CD14-positive monocyte (primary cell): ENCODE results near the gene RPS28. TPM values are rescaled to one million over a fixed set of nuclear protein-coding genes. Genes with fewer than 3 reads are reported as not detected.

Experiments used
- DNase-seq, 3 donors: peaks; one replicate each; pipeline ENCODE4 v3.0.0-alpha.2; 2011 to 2022
- H2AFZ ChIP-seq: 2 replicates; pipeline ENCODE4 v1.6.0; 2012; ENCODE audit warnings: mild to moderate bottlenecking, low read depth, low read length, inconsistent platforms; ENCODE audit not compliant: insufficient read depth, poor library complexity, severe bottlenecking
- H3K27ac ChIP-seq, 2 donors: 1 replicate in 1 of 2; 2 replicates in 1 of 2; pipeline ENCODE4 v1.5.1; 2012 to 2013; ENCODE audit warnings: low read length in 2 of 2, control low read depth in 1 of 2, inconsistent platforms in 1 of 2, low read depth in 1 of 2, mild to moderate bottlenecking in 1 of 2
- H3K27me3 ChIP-seq, 2 donors: one replicate each; pipeline versions ENCODE4 v1.6.0 to v1.6.1; 2011 to 2013; ENCODE audit warnings: low read length in 2 of 2; ENCODE audit not compliant: control insufficient read depth in 2 of 2, insufficient read depth in 2 of 2
- H3K36me3 ChIP-seq, 2 donors: replicated peaks in 1 of 2; 1 replicate in 1 of 2; 2 replicates in 1 of 2; pipeline versions ENCODE4 v1.5.1 to v1.6.1; 2012 to 2013; ENCODE audit warnings: low read length in 2 of 2, control low read depth in 1 of 2, inconsistent platforms in 1 of 2, mild to moderate bottlenecking in 1 of 2; ENCODE audit not compliant: insufficient read depth in 2 of 2, control insufficient read depth in 1 of 2
- H3K4me1 ChIP-seq, 2 donors: 1 replicate in 1 of 2; 2 replicates in 1 of 2; pipeline versions ENCODE4 v1.5.1 to v1.6.1; 2012 to 2013; ENCODE audit warnings: low read length in 2 of 2, control low read depth in 1 of 2, inconsistent platforms in 1 of 2, mild to moderate bottlenecking in 1 of 2, moderate library complexity in 1 of 2; ENCODE audit not compliant: insufficient read depth in 2 of 2, control insufficient read depth in 1 of 2
- H3K4me2 ChIP-seq: replicated peaks from 2 replicates; pipeline ENCODE3; 2012; ENCODE audit warnings: low read length, moderate library complexity, mild to moderate bottlenecking; ENCODE audit not compliant: poor library complexity, severe bottlenecking; ENCODE audit errors: extremely low read depth
- H3K4me3 ChIP-seq, 3 experiments: fragments of 200-600 bp in 1 of 3; sonication (generic) in 1 of 3; replicated peaks in 1 of 3; 1 replicate in 2 of 3; 2 replicates in 1 of 3; pipeline ENCODE4 v1.5.1; 2011 to 2013; ENCODE audit warnings: low read length in 3 of 3, mild to moderate bottlenecking in 3 of 3, control low read depth in 2 of 3, low read depth in 2 of 3, inconsistent platforms in 1 of 3, moderate library complexity in 1 of 3
- H3K79me2 ChIP-seq: 2 replicates; pipeline ENCODE4 v1.6.0; 2012; ENCODE audit warnings: mild to moderate bottlenecking, control low read depth, inconsistent platforms, low read length, moderate library complexity; ENCODE audit not compliant: insufficient read depth
- H3K9ac ChIP-seq: 2 replicates; pipeline ENCODE4 v1.6.0; 2017; ENCODE audit warnings: low read length, mild to moderate bottlenecking; ENCODE audit not compliant: insufficient read depth, poor library complexity, severe bottlenecking
- H3K9me3 ChIP-seq, 2 donors: replicated peaks in 1 of 2; 1 replicate in 1 of 2; 2 replicates in 1 of 2; pipeline versions ENCODE4 v1.5.1 to v1.6.1; 2012 to 2013; ENCODE audit warnings: low read length in 2 of 2, control low read depth in 1 of 2; ENCODE audit not compliant: control insufficient read depth in 1 of 2, insufficient read depth in 1 of 2
- H4K20me1 ChIP-seq: 2 replicates; pipeline ENCODE4 v1.6.0; 2012; ENCODE audit warnings: mild to moderate bottlenecking, low read length, control low read depth, moderate library complexity; ENCODE audit not compliant: insufficient read depth
- H3K27ac Mint-ChIP-seq, 7 donors: one replicate each; pipeline ENCODE4 v1.8.0; 2020; ENCODE audit warnings: mild to moderate bottlenecking in 7 of 7, mixed read lengths in 7 of 7, moderate library complexity in 6 of 7, inconsistent platforms in 2 of 7
- H3K27me3 Mint-ChIP-seq, 3 donors: one replicate each; pipeline ENCODE4 v1.8.0; 2021 to 2022; ENCODE audit warnings: low read depth in 3 of 3, mild to moderate bottlenecking in 3 of 3, mixed read lengths in 3 of 3, moderate library complexity in 3 of 3, inconsistent platforms in 1 of 3
- H3K36me3 Mint-ChIP-seq, 2 donors: one replicate each; pipeline ENCODE4 v1.8.0; 2020; ENCODE audit warnings: mixed read lengths in 2 of 2, inconsistent platforms in 1 of 2, mild to moderate bottlenecking in 1 of 2
- H3K4me1 Mint-ChIP-seq: one replicate; pipeline ENCODE4 v1.8.0; 2020; ENCODE audit warnings: mild to moderate bottlenecking, mixed read lengths
- H3K4me3 Mint-ChIP-seq, 2 donors: one replicate each; pipeline ENCODE4 v1.8.0; 2020; ENCODE audit warnings: mild to moderate bottlenecking in 2 of 2, mixed read lengths in 2 of 2, moderate library complexity in 1 of 2
- H3K9me3 Mint-ChIP-seq, 7 donors: one replicate each; pipeline ENCODE4 v1.8.0; 2020 to 2022; ENCODE audit warnings: mixed read lengths in 7 of 7, mild to moderate bottlenecking in 6 of 7, moderate library complexity in 6 of 7, inconsistent platforms in 2 of 7
- CTCF ChIP-seq: fragments of 200-600 bp; IDR thresholded peaks from one replicate; pipeline ENCODE4 v1.8.0; 2022; ENCODE audit warnings: antibody characterized with exemption, mild to moderate bottlenecking
- WGBS: methylation state at CpG from one replicate; pipeline ENCODE4 v1.1.5; 2013; ENCODE audit warnings: missing lambda C conversion rate; ENCODE audit not compliant: insufficient coverage; 5-methylcytosine and 5-hydroxymethylcytosine counted together
- intact Hi-C, 2 donors: fragments of 100-400 bp; cut with micrococcal nuclease; formaldehyde crosslinking; loops; one replicate each; pipeline versions ENCODE4 v1.15.0 to v1.15.1; 2023
- polyA plus RNA-seq, 3 donors: library from polyadenylated mRNA; depleted of rRNA in 1 of 3; unstranded in 2 of 3; stranded (reverse) in 1 of 3; fragments of 300-500 nt in 2 of 3; fragments of >200 nt in 1 of 3; fragmentation: Illumina TruSeq in 2 of 3; gene quantifications; 1 replicate in 2 of 3; 2 replicates in 1 of 3; pipeline ENCODE4 v1.2.3, GENCODE V29; 2012 to 2021

Gene RPS28
- polyA plus RNA-seq, 3 donors, result 539 to 1,104 (median 984) TPM

GRCh38 chr19:8302357-8302691, 19.0 kb upstream of the RPS28 start:
- Mint-ChIP-seq H3K27me3 (peaks cover 25 to 54% (median 32%) of the 10 kb centered on the region in 3 donors), H3K36me3 (peaks cover 0 to 2% of the 10 kb centered on the region in 2 donors), H3K27ac (no peak overlapping the region), H3K4me3 (no peak overlapping the region), H3K4me1 (peaks cover 7% of the 10 kb centered on the region), H3K9me3 (peaks cover 0 to 3% (median 0%) of the 10 kb centered on the region in 7 donors)
- Histone ChIP-seq H2AFZ (no peak overlapping the region), H3K27me3 (peaks cover 0 to 13% of the 10 kb centered on the region in 2 donors), H3K4me1 (no peaks in the 10 kb centered on the region), H3K4me3 (no peak overlapping the region), H3K36me3 (no peaks in the 10 kb centered on the region), H3K4me2 (no peak overlapping the region), H4K20me1 (no peaks in the 10 kb centered on the region), H3K9ac (no peak overlapping the region), H3K27ac (no peak overlapping the region), H3K9me3 (no peaks in the 10 kb centered on the region), H3K79me2 (no peaks in the 10 kb centered on the region)
- no peak for DNase-seq
- 96% methylated on average over 6 of the region's 11 CpGs for WGBS
- intact Hi-C loops, result no loop called here
- no peak for TF ChIP-seq CTCF

- Mint-ChIP-seq H3K4me3 (no peak overlapping the region), H3K27ac (no peak overlapping the region), H3K9me3 (peaks cover 0 to 3% (median 0%) of the 10 kb centered on the region in 7 donors), H3K4me1 (peaks cover 11% of the 10 kb centered on the region), H3K36me3 (peaks cover 0 to 6% of the 10 kb centered on the region in 2 donors), H3K27me3 (peaks cover 28 to 57% (median 35%) of the 10 kb centered on the region in 3 donors)
- H3K9me3 ChIP-seq, result no peaks in the 10 kb centered on the region
- peaks cover 3% of the 10 kb centered on the region in 2 donors for H3K4me1 ChIP-seq
- no peak overlapping the region for H3K27ac ChIP-seq
- no peak overlapping the region for H3K4me3 ChIP-seq
- no peak for DNase-seq
- intact Hi-C loops, result no loop called here
- no peak overlapping the region for H2AFZ ChIP-seq
- no peaks in the 10 kb centered on the region for H3K36me3 ChIP-seq
- H3K27me3 ChIP-seq, result peaks cover 0 to 17% of the 10 kb centered on the region in 2 donors
- no peaks in the 10 kb centered on the region for H4K20me1 ChIP-seq
- WGBS, result 90% methylated on average over 2 of the region's 7 CpGs
- H3K79me2 ChIP-seq, result no peaks in the 10 kb centered on the region
- no peak overlapping the region for H3K4me2 ChIP-seq
- TF ChIP-seq CTCF, result no peak
- no peak overlapping the region for H3K9ac ChIP-seq
Measured at GRCh38 chr19:8302734-8303133, 18.6 kb upstream of the RPS28 start.
